HG03175 (cell line): ENCODE data around the gene PITX2.
"Not testable (repeated sequence)": the region's sequence is repeated elsewhere in the genome, so short reads cannot be mapped to it uniquely, and the experiment has no call there.

Source experiments
- ATAC-seq: cut with Tn5 transposase; IDR thresholded peaks from one replicate; pipeline ENCODE4 v1.9.1; 2021; ENCODE audit warnings: mild to moderate bottlenecking, moderate library complexity; ENCODE audit not compliant: unreplicated experiment

The PITX2 gene

GRCh38 chr4:110612631-110613269 is 10.1 kb downstream of the PITX2 start:
- ATAC-seq = no peak

DNA sequence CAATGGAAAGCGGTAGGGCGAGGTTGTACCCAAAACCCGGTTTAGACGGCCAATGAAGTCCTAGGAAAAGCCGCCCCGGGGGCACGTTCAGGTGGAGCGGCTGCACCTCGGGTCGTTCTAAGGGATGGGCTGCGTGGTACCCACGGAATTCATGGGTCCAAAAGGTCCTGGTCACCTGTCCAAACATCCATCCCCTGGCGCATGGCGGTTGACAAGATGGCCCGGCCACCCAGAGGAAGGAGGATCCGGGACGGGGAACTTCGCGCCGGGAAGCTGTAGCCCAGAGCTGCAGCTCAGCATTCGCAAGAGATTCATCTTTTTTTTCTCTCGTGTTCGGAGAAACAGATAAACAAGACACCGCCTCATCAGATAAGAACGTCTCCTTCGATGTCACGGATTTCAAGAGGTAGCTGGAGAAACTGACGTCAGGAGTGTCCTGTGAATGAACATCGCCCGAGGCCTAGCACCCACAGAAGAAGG is 10.9 kb downstream of the PITX2 start:
- ATAC-seq = no peak

DNA sequence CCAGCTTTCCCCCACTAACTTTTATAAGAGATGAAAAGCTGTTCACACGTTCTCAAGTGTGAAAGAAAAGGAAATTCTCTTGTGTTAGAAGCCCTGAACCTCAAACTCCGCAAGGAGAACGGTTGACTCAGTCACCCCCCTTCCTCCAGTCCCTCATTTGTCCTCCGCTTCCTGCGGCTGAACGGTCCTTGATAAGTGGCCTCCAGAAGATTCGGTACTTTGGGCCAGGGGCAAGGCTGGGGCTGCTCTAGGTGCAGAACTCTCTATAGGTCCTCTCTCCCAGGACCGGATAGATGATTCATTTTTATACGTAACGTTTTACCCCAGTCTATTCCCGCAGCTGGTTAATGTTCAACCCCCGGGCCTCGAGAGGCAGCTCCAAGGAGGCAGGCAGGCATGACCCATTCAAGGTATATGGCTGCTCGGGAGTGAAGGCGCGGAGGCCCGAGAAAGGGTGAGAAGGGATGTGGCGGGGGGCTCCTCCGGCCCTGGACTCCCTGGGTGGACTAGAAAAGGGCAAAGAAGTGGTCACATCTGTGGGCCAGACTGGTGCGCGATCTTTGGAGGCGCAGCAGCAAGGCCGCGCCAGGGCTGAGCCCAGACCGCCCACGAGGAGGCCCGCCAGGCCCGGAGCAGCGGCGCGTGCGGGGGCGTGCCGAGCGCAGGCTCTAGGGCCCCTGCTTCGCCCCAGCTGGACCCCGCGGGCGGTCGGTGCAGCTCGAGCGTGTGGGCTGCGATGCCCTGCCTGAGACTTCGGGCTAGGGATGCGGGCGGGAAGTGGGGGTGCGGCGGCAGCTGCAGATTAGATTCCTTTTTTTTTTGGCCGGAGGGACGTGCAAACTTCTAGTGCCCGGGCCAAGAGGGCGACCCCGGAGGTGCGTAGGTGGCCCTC is 11.7 kb downstream of the PITX2 start:
- ATAC-seq = peak; percentile 87

GRCh38 chr4:110610620-110610939 is 12.3 kb downstream of the PITX2 start:
- ATAC-seq = peak; percentile 6

GRCh38 chr4:110609044-110609750 is 13.7 kb downstream of the PITX2 start:
- no peak for ATAC-seq

DNA sequence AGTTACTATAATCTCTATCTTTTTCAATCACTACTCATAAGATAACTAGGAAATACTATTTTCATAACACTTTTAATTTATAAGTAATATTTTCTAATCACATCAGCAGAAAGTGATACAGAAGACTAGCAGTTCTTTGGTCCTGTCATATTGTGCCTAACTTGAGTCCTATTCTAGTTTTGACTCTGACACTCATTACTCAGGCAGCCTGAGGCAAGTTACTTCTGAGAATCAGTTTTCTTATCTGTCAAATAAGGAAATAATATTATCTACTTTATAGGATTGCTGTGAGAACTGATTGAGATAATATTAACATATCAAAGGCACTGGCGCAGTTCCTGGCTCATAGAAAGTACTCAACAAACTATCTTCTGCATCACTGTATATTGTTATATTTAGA is 17.8 kb downstream of the PITX2 start:
- ATAC-seq = no peak

DNA sequence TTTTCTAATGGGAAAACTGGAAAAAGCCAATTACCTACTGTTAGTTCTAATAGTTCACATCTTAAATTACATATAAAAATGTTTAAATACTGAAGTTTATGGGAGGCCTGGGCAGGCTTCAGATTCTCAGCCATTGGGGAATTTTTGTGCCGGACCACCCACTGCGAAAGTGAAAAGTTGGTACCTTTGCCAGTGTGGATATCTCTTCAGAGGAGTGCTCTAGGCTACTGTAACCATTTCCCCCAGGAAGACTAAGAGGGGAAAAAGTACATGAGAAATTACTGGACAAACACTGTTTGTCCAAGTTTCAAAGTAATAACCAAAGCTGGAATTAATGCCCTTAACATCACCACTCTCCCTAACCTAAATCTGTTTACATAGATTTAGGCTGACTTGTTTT is 20.8 kb downstream of the PITX2 start:
- no peak for ATAC-seq

- ATAC-seq = no peak
These were observed 25.3 kb downstream of the PITX2 start for GRCh38 chr4:110597582-110597981.

DNA sequence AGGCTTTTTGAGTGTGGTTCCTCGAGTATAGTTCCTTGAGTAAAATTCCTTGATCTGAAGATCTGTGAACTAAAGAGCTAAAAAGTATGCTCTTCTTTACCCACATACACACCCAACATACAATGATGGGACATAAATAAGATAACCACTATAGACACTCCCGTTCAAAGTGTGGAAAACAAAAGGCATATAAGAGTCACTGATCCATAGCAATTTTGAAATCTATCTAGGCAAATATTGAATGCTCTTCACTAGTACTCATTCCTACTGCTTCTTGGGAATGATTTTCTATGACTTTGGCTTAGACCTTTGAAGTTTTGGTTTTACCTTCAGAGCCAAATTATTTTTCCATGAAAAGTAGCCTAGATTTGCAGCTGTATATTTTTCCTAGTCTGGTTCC is 26.4 kb downstream of the PITX2 start:
- no peak for ATAC-seq

DNA sequence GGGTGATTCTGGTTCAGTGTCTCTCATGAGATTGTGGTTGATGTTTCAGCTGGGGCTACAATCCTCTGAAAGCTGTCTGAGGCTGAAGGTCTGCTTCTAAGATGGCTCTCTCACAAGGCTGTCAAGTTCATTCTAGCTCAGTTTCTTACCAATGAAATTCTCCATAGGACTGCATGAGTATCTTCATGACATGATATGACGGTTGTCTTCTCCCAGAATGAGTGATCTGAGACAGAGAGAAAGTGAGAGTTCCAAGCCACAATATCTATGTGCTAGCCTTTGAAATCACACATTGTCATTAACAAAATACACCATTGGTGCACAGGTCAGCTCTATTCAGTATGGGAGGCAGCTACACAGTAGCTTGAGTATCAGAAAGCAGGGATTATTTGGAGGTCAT is 27.3 kb downstream of the PITX2 start:
- no peak for ATAC-seq

- no peak for ATAC-seq
These were observed 33.6 kb downstream of the PITX2 start for GRCh38 chr4:110589297-110589696.

DNA sequence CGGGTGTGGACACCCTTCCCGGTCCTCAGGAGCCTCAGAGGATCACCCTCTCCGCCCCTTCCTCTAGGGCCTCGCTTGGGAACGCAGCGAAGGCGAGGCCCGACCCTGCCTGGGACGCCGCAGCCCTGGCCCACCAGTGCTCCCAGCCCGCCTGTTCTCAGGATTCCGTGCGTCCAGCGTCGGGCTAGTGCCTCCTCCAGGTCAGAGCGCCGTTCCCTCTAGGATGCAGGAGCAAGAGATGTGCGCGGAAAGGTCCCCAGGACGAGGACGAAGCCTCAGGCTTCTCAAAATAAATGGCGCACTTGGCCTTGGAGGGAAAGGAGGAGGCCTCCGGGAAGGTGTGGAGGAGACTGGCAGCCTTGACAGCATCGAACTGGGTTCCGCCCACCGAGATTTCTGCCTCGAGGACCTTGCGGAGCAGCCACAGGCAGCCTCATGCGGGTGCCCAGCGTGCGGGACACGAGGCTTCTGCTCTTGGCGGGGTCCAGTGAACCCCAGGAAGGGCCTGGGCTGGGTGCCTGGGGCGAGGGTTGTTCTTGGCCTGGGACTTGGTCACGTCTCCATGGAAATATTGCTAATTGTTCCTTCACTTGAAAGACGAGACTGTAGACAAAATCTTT is 35.1 kb downstream of the PITX2 start:
- no peak for ATAC-seq

GRCh38 chr4:110586131-110586850 is 36.6 kb downstream of the PITX2 start:
- ATAC-seq = no peak

DNA sequence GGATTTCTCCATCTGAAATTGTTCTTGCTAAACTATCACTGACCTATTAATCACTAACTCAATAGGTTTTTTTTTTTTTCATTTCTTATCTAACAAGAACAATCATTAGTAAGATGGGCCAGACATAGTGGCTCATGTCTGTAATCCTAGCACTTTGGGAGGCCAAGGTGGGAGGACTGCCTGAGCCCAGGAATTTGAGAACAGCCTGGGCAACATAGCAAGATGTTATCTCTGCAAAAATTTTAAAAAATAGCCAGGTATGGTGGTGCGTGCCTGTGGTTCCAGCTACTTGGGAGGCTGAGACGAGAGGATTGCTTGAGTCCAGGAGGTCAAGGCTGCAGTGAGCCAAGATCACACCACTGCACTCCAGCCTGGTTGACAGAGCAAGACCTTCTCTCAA is 46.2 kb downstream of the PITX2 start:
- ATAC-seq = not testable (repeated sequence)
